GM21576 (cell line): Measurements from ENCODE around the gene RBMS1.

Experiments
- ATAC-seq: cut with Tn5 transposase; IDR thresholded peaks from one replicate; pipeline ENCODE4 v1.9.1; 2021; ENCODE audit warnings: mild to moderate bottlenecking, moderate library complexity; ENCODE audit not compliant: unreplicated experiment

RBMS1 gene

GRCh38 chr2:160258492-160258805, 235.2 kb downstream of the RBMS1 start:
- no peak for ATAC-seq

- ATAC-seq: no peak
Observed at GRCh38 chr2:160257743-160258491, 235.7 kb downstream of the RBMS1 start.

- no peak for ATAC-seq
Observed at GRCh38 chr2:160257041-160257742, 236.4 kb downstream of the RBMS1 start.

GRCh38 chr2:160256507-160256906, 237.1 kb downstream of the RBMS1 start:
- ATAC-seq: no peak

DNA sequence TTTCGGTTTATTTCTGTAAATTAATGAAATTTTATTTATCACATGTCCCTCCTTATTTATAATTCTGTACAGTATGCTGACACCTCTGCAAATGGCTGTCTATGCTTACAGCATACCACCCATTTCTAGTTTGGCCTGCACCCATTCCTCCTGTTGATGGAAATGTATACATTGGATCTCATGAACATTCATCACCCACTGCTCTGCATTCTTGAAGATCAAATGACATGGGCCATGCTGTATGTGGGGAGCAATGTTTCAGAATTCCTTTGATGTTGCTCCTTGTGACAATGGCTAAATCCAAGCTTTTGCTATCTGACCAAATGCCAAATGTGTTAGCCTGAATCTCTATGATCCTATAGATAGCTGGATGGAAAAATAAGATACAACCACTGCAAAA, 238.2 kb downstream of the RBMS1 start:
- ATAC-seq: no peak

- no peak for ATAC-seq
Observed at GRCh38 chr2:160254189-160254762, 239.3 kb downstream of the RBMS1 start.

DNA sequence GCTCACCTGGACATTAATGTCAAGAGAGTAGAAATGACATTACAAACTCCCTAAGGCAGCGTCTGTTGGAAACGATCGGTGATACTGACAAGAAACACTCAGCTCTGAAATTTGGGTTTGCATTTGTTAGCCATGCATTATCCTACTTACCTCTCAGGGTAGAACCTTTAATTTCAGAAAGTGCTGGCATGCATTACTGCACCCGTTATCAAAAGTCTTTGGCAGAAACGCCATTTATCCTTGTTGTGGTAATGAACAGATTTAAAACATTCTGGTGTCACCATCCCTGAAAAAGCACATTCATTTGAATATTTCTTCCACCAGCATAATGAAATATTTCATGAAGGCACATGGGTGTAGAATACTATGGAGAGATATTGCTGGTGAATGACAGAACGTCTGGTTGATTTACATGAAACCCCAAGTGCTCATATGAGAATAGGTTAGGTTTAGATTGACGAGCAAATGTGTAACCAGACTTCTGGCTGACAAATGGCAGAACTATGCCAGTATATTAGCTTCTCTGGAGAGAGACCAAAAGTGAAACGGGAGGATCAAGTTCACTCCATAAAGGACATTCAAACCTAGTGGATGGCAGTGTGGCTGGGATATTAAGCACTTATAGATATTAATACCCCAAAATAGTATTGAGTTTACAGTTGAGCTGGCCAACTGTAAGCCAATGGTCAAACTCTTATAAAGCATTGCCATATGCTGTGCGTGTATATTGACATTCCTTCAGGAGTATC, 240.0 kb downstream of the RBMS1 start:
- no peak for ATAC-seq

DNA sequence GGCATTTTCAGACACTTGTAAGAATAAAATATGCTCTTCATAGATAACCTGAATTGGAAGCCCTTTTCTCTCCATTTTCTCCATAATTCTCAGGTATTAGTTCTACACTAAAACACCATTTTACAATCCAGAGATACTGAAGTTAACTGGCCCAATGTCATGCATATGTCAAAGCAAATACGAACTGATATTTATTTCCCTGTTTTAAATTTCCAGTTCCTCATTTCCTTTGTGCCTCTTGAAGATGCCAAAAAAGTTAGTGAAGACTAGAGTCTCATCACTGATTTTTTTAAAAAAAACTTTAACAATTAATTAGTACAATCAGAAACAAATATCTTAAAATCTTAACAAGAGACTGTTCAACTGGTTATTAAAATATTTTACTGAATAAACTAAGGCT, 240.7 kb downstream of the RBMS1 start:
- no peak for ATAC-seq

GRCh38 chr2:160252278-160252887, 241.2 kb downstream of the RBMS1 start:
- no peak for ATAC-seq

DNA sequence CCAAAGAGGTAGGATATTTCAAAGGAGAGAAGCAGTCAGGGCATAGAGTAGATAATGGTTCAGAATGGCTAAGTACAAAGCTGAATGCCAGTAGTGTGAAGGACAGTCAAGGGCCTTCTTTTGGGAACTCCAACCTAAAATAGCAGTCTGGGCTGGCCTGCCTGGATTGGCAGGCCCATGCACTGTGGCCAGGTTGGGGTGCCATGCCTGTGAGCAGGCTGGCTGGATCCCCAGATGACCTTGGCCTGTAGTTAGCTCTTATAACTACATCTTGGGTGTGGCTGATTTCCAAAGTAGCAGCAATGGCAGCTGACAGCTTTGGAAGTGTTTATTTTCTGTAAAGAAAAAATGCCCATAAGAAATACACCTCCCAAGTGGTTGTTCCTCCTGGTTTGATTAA, 242.0 kb downstream of the RBMS1 start:
- ATAC-seq: no peak

GRCh38 chr2:160249876-160250275, 243.7 kb downstream of the RBMS1 start:
- ATAC-seq: no peak

DNA sequence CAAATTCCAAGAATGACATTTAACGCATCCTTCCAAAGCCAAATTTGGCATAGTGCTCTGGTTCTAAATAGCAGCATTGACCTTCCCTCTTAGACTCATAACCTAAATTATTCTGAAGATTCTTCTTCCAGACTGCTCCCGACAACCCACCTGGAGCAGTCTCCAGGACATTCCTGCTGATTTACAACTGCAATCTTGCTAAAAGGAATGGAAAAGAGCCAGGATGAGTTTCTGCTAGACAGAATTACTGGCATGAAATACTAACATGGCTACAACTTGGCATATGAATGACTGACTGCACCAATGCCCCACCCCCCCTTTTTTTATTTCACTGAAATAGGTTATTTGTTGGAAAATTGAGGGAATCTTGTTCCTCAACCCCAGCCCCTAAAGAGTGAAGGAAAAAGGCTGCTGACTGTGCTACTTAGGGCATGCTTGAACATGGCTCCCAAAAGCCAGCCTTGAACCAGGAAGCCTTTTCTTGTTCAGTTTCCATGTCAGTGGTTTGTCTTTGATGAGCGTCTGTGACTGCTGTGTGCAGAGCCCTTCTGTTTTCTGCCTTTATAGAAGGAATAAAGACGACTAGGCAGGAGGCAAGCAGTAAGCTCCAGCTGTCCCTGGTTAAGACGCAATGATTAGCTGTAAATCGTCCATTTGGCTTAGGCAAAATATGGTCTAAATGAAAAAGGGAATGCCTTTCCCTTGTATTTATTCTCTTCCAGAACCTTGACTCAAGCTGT, 246.1 kb downstream of the RBMS1 start:
- no peak for ATAC-seq

GRCh38 chr2:160246356-160246755, 247.3 kb downstream of the RBMS1 start:
- no peak for ATAC-seq

DNA sequence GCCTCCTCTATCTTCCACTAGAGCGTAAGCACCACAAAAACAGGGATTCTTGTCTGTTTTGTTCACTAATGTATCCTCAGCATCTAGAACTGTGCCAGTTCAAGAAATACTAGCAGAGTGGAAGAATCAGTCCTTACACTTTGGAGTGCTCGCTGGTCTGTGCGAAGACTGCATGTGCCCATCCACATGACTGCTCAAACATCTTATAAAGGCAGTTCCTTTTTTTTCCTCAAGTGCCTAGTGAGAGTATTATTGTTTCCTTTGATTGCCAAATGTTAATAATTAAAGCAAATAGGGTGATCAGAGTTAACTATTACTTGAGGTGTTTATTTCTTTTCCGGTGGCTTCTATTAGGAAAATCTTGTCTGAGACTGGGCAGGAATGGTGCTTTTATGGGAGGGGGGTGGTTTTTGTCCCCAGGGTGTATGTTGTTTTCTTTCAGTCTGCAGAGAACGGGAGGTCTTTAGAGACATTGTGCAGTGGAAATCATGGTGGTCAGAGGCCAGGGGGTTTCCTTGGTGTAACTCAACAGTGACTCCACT, 247.9 kb downstream of the RBMS1 start:
- no peak for ATAC-seq

GRCh38 chr2:160242893-160243564, 250.6 kb downstream of the RBMS1 start:
- ATAC-seq: no peak

GRCh38 chr2:160241251-160242137, 252.1 kb downstream of the RBMS1 start:
- ATAC-seq: no peak

- ATAC-seq: no peak
Observed at GRCh38 chr2:160239436-160239835, 254.2 kb downstream of the RBMS1 start.

- no peak for ATAC-seq
Observed at GRCh38 chr2:160238392-160238791, 255.2 kb downstream of the RBMS1 start.
